Heart left ventricle (tissue), 13 donors: ENCODE results near the gene HSD17B2.

Experiments
- CTCF ChIP-seq, 12 donors: fragments of 200-600 bp; sonication (generic) in 4 of 12; IDR thresholded peaks; one replicate each; pipeline versions ENCODE4 v1.5.0 to v1.8.0; 2018 to 2022; ENCODE audit warnings: antibody characterized with exemption in 12 of 12, mild to moderate bottlenecking in 5 of 12
- POLR2A ChIP-seq, 2 donors: fragments of 450-650 bp; IDR thresholded peaks; one replicate each; pipeline ENCODE4 v1.6.1; 2017; ENCODE audit warnings: antibody characterized with exemption in 2 of 2, mild to moderate bottlenecking in 2 of 2, moderate library complexity in 2 of 2
- donor health status: ischemic (EF 13 %, LVEDD 7.1; RV severe dilation, severe dysfunction).
- donor health status: DM: no; HTN: yes; CAD: no.
- donor health status: DM: no; HTN: no; CAD: no.
- donor health status: ischemic (EF 25% LVEDD 6.9; RV normal size, moderate dysfunction).
- donor health status: ischemic (EF 25% LVEDD 5.7; RV mildly dilated, moderate dysfunction).
- donor health status: ischemic (EF 35%, LVEDD 5.7; RV mildly dilated, moderate dysfunction).
- donor health status: nonischemic (EF 11% LVEDD 7.7; RV severe dilation, severe dysfunction).
- donor health status: DM: yes; HTN: yes; CAD: no.
- donor health status: PGD.
- donor health status: ischemic (EF 29% LVEDD 5.4; RV normal size, mild dysfunction).
- donor health status: nonischemic (EF 23%, LVEDD 6.1; RV moderate dilation, normal function).

GRCh38 chr16:82137822-82138167, 102.7 kb downstream of the HSD17B2 start:
- TF ChIP-seq POLR2A (IDR thresholded peaks at IDR 0.05) (no peak), CTCF (IDR thresholded peaks at IDR 0.05) (no peak)
